Measurements from ENCODE around the gene NAGPA.

DNA sequence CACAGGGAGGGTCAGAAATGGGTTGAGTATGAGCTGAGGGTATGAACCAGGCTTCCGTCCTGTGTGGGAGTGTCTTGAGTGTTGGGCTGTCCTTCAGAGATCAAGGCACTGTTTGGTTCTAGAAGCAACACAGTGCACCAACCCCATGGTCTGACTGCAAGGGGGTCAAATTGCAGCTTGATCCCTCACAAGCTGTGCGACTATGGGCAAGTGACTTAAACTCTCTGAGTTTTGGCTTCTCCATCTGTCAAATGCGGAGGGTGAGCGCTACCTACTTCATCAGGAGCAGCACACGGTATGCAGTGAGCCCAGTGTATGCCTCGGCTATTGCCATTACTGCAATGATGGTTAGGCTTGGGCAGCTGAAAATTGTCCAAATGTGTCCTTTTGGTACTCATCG, 54.6 kb downstream of the NAGPA start:
- TF ChIP-seq, protein P1, sequence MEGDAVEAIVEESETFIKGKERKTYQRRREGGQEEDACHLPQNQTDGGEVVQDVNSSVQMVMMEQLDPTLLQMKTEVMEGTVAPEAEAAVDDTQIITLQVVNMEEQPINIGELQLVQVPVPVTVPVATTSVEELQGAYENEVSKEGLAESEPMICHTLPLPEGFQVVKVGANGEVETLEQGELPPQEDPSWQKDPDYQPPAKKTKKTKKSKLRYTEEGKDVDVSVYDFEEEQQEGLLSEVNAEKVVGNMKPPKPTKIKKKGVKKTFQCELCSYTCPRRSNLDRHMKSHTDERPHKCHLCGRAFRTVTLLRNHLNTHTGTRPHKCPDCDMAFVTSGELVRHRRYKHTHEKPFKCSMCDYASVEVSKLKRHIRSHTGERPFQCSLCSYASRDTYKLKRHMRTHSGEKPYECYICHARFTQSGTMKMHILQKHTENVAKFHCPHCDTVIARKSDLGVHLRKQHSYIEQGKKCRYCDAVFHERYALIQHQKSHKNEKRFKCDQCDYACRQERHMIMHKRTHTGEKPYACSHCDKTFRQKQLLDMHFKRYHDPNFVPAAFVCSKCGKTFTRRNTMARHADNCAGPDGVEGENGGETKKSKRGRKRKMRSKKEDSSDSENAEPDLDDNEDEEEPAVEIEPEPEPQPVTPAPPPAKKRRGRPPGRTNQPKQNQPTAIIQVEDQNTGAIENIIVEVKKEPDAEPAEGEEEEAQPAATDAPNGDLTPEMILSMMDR (IDR thresholded peaks at IDR 0.05; ENCODE audit: low read length): no peak
- no peak for TF ChIP-seq EZH2 (IDR thresholded peaks at IDR 0.05; ENCODE audit: borderline replicate concordance, low read length)

Measured in OCI-LY1 (cell line).